ENCODE measurements around the gene GAREM2. TPM values are rescaled to one million over a fixed set of nuclear protein-coding genes. Genes with fewer than 3 reads are reported as not detected.

GAREM2 gene
- total RNA-seq, 1 donor from 2014 or later: 10.4 TPM

DNA sequence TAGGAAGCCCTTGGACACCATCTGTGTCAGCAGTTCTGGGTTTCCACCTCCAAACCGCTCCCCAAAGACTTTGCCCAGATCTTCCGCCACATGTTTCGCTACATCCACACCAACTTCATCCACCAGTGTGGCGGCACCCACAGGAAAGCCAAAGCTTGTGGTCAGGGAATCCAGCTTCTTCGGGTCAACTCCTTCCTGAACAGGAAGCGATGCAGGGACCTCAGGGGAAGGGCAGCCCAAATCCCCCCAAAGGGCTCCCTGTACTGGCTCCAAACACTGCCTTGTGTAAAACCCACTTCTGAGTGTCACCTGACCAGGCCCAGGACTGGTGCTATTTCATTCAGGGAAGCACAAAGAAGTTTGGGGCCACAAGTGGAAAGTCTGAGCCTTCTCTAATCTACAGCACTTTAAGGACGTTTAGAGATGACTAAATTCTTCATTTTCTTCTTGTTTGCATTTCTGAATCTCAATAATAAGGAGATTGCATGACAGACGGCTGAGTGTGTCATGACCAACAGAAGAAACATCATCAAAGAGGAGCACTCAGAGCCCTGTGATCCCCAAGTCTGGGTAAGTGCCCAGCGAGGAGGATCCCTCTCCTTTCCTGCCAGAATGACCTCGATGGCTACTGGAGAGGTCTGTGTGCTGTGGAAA is 20.8 kb downstream of the GAREM2 start:
- no peak overlapping the region for H3K4me3 Mint-ChIP-seq (ENCODE audit: low read depth)
- no peaks in the 10 kb centered on the region for H3K27me3 Mint-ChIP-seq
- no peak for DNase-seq (ENCODE audit: low spot score, unreplicated experiment)
- peaks cover 31% of the 10 kb centered on the region for H3K36me3 Mint-ChIP-seq (ENCODE audit: insufficient read depth)
- no peak overlapping the region for H3K27ac Mint-ChIP-seq
- H3K9me3 Mint-ChIP-seq (ENCODE audit: low read depth): no peaks in the 10 kb centered on the region
- TF ChIP-seq, protein P1, sequence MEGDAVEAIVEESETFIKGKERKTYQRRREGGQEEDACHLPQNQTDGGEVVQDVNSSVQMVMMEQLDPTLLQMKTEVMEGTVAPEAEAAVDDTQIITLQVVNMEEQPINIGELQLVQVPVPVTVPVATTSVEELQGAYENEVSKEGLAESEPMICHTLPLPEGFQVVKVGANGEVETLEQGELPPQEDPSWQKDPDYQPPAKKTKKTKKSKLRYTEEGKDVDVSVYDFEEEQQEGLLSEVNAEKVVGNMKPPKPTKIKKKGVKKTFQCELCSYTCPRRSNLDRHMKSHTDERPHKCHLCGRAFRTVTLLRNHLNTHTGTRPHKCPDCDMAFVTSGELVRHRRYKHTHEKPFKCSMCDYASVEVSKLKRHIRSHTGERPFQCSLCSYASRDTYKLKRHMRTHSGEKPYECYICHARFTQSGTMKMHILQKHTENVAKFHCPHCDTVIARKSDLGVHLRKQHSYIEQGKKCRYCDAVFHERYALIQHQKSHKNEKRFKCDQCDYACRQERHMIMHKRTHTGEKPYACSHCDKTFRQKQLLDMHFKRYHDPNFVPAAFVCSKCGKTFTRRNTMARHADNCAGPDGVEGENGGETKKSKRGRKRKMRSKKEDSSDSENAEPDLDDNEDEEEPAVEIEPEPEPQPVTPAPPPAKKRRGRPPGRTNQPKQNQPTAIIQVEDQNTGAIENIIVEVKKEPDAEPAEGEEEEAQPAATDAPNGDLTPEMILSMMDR (IDR thresholded peaks at IDR 0.05; ENCODE audit: unreplicated experiment): no peak
- peaks cover 11% of the 10 kb centered on the region for H3K4me1 Mint-ChIP-seq (ENCODE audit: low read depth)

DNA sequence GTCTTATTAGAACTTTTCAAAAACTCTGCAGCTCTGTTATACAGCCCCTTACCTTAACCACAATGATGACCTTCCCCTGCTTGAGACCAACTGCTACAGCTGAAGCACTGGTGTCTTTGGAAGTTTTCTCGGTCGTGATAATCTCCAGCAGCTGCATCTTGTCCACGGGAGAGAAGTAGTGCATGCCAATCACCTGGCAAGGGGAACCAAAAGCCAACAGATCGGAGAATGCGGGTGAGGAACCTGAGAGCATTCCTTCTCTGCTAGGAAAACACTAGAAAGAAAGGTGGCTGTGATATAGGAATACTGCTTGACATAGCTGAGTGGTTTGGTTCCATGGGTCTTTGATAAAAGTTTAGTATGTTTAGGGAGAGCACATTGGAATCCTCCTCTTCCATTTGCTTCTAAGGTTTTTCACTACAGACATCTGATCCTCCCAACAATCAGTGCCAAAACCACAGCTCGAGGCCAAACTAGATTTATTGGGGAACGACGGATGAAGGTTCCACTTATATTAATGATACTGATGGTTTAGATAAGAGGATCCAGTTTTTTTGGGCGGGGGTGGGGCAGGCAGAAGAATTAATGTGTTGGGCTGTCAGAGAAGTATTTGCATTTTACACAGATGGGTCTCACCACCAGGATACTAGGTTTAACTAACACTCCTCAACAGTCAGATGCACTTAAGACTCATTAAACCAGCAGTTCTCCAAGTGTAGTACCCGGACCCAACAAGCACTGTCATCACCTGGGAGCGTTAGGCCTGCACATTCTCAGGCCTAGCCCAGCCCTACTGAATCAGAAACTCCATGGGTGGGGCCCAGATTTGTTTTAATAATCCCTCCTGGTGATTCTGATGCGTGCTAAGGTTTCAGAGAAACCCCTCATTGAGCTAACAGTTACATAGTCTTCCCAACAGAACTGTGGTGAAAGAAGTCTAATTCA is 22.4 kb downstream of the GAREM2 start:
- Mint-ChIP-seq H3K27ac (no peak overlapping the region), H3K4me3 (ENCODE audit: low read depth) (no peak overlapping the region), H3K4me1 (ENCODE audit: low read depth) (peaks cover 11% of the 10 kb centered on the region), H3K27me3 (no peaks in the 10 kb centered on the region), H3K9me3 (ENCODE audit: low read depth) (no peaks in the 10 kb centered on the region), H3K36me3 (ENCODE audit: insufficient read depth) (peaks cover 38% of the 10 kb centered on the region)
- no peak for DNase-seq (ENCODE audit: low spot score, unreplicated experiment)
- TF ChIP-seq, protein P1 (IDR thresholded peaks at IDR 0.05; ENCODE audit: unreplicated experiment): no peak

DNA sequence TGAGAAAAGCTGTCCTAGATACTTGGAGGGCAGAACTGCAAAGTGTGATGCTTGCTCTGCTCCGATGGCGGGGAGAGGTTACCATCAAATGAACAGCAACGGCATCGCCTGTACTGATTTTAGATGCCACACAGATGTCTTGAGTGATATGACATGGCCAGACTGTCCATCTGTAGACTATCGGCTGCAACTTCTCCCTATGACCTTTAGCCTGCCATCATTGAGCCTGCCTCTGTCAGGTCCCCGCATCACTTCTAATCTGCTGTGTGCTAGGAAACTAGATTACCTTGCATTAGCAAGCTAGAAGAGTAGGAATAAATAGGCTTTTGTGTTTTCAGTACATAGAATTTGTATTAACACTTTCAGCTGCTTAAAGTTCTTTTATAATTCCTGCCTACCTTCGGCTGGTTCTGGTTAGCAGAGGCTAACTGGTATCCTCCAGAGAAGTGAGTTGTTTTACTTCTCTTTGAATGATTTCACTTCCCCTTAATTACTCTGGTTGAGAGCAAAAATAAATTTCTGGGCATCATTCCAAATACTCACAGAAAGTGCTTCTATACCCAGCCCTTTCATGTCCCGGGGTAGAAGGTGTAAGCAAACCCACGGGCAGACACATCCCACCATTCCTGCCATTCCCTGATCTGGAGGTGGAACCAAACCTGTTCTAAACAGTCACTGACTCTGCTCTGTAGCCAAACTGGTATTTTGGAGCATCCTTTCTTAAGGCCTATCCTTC is 24.0 kb downstream of the GAREM2 start:
- Mint-ChIP-seq H3K27ac (no peak overlapping the region), H3K36me3 (ENCODE audit: insufficient read depth) (peaks cover 42% of the 10 kb centered on the region), H3K4me3 (ENCODE audit: low read depth) (no peak overlapping the region), H3K27me3 (no peaks in the 10 kb centered on the region), H3K4me1 (ENCODE audit: low read depth) (peaks cover 11% of the 10 kb centered on the region), H3K9me3 (ENCODE audit: low read depth) (no peaks in the 10 kb centered on the region)
- DNase-seq (ENCODE audit: low spot score, unreplicated experiment): no peak
- TF ChIP-seq, protein P1 (IDR thresholded peaks at IDR 0.05; ENCODE audit: unreplicated experiment): no peak

DNA sequence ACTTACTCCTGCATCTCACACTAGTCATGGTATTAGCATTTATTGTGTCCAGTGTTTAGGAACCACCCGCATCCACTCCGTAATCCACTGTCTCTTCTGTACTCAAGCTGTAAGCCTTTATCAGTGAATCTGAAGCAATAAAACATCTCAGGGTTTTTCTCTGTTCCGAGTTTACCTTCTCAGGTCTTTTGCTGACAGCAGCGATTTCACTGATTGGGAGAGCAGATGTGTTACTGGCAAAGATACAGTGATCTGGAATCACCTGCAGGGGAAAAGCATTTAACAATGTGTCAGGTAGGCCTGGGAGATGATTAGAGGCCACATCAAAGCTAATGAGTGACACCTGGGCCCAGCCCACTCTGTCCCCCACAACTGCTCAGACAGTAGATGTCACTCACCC is 24.6 kb downstream of the GAREM2 start:
- Mint-ChIP-seq H3K4me3 (ENCODE audit: low read depth) (no peak overlapping the region), H3K27me3 (no peaks in the 10 kb centered on the region), H3K4me1 (ENCODE audit: low read depth) (peaks cover 11% of the 10 kb centered on the region), H3K27ac (no peak overlapping the region), H3K36me3 (ENCODE audit: insufficient read depth) (peaks cover 45% of the 10 kb centered on the region), H3K9me3 (ENCODE audit: low read depth) (no peaks in the 10 kb centered on the region)
- TF ChIP-seq, protein P1 (IDR thresholded peaks at IDR 0.05; ENCODE audit: unreplicated experiment): no peak
- DNase-seq (ENCODE audit: low spot score, unreplicated experiment): no peak

DNA sequence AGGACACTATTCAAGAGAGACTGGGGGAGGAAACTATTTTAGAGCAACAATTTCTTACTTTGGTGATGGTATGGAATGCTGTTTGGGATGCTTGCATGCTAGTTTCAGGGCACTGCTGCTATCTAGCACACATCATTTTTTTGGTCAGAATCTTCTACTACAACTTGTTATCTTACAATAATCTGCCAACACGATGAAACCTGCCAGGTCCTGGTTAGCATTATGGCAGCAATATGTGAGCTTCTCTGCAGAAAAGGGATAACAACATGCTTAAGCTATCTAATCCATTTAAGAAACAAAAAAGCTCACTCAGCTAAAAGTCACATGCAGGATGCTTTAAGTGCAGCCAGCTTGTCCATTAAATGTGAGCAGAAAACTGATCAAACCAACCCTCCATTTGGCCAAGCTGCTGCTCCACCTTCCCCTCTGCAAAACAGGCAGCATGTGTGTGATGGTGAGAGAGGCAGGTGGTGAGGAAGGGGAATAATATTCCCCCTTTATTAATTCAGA is 30.1 kb downstream of the GAREM2 start:
- TF ChIP-seq, protein P1 (IDR thresholded peaks at IDR 0.05; ENCODE audit: unreplicated experiment): no peak
- Mint-ChIP-seq H3K9me3 (ENCODE audit: low read depth) (no peaks in the 10 kb centered on the region), H3K27ac (no peak overlapping the region), H3K27me3 (no peaks in the 10 kb centered on the region), H3K36me3 (ENCODE audit: insufficient read depth) (peaks cover 43% of the 10 kb centered on the region), H3K4me3 (ENCODE audit: low read depth) (no peak overlapping the region), H3K4me1 (ENCODE audit: low read depth) (peaks cover 4% of the 10 kb centered on the region)
- DNase-seq (ENCODE audit: low spot score, unreplicated experiment): no peak
